SW480 (cell line): Measurements from ENCODE around the gene PPP2R5E.
"Not testable (repeated sequence)": the region's sequence is repeated elsewhere in the genome, so short reads cannot be mapped to it uniquely, and the experiment has no call there.

Experiments used
- DNase-seq: peaks from one replicate; pipeline ENCODE4 v3.0.0-alpha.2; 2016; ENCODE audit warnings: low spot score

Gene PPP2R5E

DNA sequence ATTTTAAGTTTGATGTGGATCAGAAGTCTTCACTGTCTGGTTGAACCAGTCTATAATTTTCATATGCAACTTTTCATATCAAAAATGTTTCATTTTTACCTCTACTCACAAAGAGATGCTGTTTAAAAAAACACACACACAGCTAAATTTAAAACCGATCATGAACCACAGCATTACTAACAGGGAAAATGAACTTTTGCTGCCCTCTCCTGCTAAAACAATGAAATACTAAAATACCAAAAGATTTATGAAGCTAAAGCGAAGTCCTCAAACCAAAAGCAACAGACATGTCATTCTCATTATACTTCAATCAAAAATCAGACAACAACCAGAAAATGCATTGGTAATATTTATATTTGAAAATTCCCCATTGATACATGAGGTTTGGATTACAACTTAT, 171.6 kb downstream of the PPP2R5E start:
- not testable (repeated sequence) for DNase-seq

DNA sequence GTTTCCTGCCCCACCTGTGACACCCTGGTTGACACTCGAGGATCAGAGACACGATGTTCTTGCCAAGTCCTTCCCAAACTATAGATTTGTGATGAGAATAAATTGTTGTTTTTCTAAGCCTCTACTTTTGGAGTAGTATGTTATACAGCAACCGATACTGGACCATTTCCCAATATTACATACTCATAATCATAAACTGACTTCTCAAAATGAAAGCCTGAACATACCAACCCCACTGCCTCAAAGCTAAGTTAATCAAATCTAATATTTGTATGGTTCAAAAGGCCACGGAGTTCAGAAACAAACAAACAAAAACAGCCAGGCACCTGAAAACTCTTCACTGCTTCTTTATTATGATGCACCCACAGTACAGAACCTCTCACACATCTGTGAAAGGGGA, 172.1 kb downstream of the PPP2R5E start:
- DNase-seq = no peak

DNA sequence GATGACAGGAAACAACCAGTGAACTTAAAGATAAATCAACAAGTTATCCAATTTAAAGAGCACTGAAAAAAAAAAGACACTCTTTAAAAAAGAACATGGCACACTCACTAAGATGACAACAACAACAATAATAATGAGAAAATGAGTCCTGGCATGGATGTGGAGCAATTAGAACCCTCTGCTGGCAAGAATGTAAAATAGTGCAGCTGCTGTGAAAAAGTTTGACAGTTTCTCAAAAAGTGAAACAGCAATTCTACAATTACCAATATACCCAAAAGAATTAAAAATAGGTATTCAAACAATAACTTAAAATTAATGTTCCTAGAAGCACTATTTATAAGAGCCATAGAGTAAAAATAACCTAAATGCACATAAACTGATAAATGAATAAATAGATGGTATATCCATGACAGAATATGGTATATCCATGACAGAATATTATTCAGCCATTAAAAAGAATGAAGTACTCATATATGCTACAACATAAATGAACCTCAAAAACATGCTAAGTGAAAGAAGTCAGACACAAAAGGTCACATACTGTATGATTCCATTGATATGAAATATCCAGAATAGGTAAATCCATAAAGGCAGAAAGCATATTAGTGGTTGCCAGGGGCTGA, 175.3 kb downstream of the PPP2R5E start:
- DNase-seq = no peak

DNA sequence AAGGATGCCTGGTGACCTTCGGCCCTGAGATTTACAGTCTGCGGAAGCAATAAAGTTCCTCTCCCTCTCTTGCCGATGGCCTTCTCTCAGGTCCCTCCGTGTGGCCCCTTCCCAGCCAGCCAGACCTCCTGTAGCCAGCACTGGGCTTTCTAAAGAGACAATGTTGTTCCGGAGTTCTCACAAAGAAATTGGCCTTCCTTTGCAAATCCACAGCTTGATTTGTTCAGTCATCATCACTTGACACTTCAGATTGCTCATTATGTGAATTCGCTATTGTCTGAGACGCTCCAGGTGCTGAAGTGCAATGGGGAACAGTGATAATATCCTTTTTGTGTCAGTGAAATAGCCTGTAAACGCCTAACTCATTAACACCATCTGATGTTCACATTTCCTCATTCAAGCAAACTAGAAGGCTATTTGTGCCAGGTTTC, 180.8 kb downstream of the PPP2R5E start:
- no peak for DNase-seq

DNA sequence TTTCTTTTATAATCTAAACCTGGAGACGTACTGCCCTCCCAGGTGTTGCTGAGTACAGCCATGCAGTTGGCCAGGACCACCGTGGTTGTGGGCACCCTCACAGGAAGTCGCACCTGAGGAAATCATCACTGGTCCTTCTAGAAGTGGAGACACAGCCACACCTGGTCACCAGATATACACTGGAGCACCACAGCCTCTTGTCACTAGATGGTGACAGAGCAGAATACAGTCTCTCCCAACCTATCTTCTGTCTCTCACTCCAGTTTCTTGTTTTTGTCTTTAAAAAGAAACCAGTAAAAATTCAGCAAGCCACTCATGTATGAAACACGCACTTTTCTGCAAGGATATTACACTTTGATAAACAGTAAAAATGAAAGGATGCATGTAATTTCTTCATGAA, 181.4 kb downstream of the PPP2R5E start:
- no peak for DNase-seq

DNA sequence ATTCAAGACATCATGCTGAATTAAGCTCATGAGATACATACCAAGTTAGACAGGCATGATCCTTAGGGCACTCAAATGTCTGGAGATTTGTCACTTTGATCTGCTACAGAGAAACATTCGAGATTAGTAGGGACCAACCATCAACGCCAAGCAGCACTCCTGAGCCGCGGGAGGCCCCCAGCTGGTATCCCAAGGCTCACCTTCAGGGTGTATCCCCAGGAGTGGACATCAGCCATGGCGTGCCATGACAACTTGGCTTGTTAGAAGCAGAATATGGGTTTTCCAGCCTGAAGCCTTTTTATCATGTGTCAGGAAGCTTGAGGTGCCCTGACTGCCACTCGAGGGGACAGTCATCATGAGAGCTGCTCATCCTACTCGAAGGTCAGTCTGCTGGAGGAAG, 185.3 kb downstream of the PPP2R5E start:
- no peak for DNase-seq

DNA sequence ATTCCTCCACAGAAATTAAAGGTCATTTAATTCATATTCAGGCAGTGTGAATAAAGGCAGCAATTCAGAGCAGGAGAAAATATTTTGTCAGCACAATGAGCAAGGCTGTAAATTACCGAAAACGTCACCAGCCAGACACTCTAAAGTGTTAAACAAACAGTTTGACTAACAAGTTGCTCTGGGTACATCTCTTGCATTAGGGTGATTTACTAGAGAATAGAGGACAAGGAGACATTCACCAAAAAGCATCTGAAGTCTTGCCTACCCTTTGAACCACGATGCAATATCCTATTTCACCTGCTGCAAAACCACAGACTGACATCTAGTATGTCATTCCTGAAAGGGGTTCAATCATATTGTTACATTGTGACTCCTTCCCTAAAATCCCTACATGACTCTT, 197.4 kb downstream of the PPP2R5E start:
- DNase-seq = no peak

DNA sequence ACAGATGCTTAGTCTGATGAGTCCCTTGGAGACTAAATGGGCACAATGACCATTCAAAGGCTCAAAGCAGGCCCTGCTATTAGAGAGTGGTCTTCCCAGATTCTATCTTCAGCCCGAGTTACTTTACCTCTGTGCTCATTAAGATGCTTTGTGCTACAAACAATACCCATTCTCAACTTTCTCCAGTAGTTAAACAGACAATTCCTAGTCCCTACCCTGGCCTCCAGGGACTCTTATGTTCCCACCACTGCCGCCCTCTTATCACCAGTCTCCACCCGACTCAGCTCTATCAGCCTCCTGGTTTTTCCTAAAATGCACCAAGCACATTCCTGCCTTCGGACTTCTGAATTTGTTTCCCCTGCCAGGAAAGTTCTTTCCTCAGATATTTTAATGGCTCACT, 198.8 kb downstream of the PPP2R5E start:
- DNase-seq = no peak

DNA sequence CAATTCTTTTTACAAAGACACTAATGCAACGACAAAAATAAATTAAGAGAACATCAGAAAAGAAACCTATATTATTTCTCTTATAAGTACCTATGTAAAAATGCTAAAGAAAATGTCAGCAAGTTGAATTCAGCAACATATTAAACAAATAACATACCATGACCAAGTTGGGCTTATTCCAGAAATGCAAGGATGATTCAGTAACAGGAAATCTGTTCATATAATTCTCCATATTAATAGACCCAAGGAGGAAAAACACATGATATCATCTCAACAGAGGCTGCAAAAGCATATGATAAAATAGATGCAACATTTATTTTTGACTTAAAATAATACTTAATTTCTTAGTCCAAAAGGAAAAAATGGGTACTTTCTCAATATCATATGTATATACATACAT, 199.3 kb downstream of the PPP2R5E start:
- no peak for DNase-seq

DNA sequence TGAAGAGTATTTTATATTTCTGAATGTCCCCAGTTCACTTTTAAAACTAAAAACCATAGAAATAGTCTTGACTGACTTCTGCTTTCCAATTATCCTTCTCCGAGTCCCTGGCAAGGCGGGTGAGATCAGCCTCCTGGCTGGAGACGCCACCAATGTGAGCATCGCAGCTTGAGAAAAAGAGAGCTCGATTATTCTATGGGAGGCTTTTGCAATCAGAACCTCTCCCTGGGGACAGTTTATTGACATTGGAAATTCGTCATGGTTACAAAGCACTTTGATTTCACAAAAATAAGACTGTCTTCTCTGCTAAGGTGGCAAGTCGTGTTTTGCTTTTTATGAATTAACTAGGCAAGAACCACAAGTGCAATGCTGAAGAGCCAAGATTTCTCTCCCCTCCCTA, 200.8 kb downstream of the PPP2R5E start:
- no peak for DNase-seq

DNA sequence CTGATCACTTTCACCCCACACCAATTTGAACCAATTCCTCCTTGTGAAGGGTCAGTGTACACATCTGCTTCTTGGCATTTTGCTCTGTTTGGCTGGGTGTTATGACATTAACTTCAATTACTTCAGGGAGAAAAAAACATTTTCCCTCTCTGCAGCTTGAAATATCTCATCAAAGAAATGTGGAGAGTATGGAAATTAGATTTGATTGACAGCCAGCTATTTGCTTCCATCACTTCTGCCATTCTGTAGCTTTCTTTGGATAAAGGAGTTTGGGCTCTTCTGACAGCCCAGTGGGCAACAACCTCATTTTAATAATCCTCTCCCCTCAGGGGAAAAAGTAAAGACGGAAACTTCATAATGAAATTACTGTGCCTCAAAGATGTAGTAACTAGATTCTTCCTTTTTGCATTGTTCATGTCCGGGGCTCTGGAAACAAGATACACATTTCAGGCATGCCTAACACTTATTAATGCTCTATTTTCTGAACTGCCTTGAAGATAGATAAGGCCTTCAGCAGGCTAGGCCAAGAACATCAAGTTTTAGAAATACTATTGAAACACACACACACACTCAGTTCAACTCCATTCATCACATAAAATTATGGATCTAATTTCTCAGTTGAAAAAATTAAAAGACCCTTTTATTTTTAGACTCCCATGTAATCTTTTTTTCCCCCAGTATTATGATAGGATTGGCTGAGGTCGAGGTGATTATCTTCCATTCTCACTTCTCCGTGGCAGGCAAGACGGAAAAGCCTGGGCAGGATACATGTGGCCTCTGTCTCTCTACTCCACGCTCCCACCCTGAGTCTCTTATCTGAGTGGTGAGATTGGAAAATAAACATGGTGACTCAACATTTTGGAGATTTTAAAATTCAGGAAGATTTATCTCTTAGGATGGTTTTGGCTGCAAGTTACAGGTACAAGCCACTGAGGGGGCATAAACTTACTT, 214.1 kb downstream of the PPP2R5E start:
- no peak for DNase-seq

DNA sequence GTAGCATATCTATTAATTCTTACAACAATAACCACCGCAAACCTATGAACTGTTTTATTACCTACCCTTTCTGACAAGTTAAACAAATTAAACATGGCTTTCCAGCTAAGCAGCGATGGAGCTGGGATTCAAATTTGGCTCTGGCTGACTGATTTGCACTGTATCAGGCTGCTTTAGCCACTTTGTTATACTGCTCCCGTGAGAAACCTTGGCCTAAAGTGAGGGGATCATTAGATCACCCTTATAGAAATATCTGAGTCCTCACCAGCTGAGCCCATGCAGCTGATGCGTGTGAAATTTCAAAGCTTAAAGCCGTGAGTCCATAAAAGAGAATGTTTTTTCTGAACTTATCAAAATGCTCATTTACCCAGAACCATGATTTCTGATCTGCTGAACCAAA, 216.3 kb downstream of the PPP2R5E start:
- no peak for DNase-seq

DNA sequence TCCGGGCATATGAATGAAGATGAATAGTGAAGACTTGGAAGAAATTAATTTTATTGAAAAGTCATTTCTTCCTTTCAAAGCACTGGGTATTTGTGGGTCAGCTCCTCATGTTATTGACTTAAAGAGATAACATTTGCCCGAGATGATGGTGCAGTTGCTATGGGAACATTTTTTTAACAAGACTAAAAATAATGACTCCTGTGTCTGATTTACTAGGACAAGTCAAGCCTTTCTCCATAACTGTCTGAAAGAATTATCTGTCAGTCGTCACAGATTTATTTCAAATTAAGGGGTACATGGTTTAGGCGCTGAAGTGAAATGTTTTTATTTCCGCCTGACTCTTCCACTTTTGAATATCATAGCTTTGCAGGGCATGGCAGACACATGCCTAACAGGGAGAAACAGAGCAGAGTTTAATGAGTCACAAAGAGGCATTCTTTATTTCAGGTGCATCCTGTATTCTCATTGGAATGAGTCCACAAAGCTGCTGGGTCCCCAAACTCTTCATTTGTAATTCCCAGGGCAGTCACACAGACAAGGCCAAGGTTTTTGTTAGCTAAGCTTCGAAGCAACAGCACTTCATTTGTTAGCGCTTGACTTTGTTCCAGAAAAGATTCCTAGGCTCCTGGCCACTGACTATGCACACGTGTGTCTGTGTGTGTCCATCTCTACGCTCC, 220.1 kb downstream of the PPP2R5E start:
- DNase-seq = no peak

DNA sequence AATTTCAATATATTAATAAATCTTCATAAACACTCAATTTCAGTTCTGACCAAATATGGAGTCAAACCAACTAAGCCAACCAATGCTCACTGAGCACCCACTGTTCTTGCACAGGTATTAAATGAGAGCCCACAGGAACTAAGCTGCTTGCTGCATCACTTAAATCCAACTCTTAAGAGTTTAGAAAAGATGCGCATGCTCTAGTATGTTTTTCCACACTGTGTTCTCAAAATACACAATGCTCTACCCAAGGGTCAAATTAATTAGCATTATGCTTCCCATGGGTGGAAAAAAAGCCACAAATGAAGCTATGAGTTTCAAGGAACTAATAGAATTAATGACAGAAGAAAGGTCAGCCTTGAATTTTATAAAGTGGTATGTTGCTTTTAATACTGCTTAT, 220.7 kb downstream of the PPP2R5E start:
- DNase-seq = no peak
